HG02759 (cell line): ENCODE measurements around the gene CPOX.
"Not testable (repeated sequence)": the region's sequence is repeated elsewhere in the genome, so short reads cannot be mapped to it uniquely, and the experiment has no call there.

Source experiments
- ATAC-seq: cut with Tn5 transposase; IDR thresholded peaks from one replicate; pipeline ENCODE4 v1.9.1; 2021; ENCODE audit warnings: mild to moderate bottlenecking, moderate library complexity; ENCODE audit not compliant: unreplicated experiment

CPOX gene

GRCh38 chr3:98593046-98593936, at the start of gene CPOX:
CPOX (minus strand) TSS chr3:98593611; CDS start chr3:98593504, 107 bp downstream.
- ATAC-seq, result peak; percentile 96

- ATAC-seq, result not testable (repeated sequence)
These were observed 49.4 kb upstream of the CPOX start for GRCh38 chr3:98642769-98643168.

- ATAC-seq, result not testable (repeated sequence)
These were observed 48.3 kb upstream of the CPOX start for GRCh38 chr3:98641756-98642155.

- ATAC-seq, result not testable (repeated sequence)
These were observed 45.1 kb upstream of the CPOX start for GRCh38 chr3:98638515-98638914.

- no peak for ATAC-seq
These were observed 37.0 kb upstream of the CPOX start for GRCh38 chr3:98630416-98630815.

- ATAC-seq, result no peak
These were observed 34.9 kb upstream of the CPOX start for GRCh38 chr3:98628317-98628716.

- no peak for ATAC-seq
These were observed 32.7 kb upstream of the CPOX start for GRCh38 chr3:98626151-98626550.

GRCh38 chr3:98623572-98624280, 30.3 kb upstream of the CPOX start:
- ATAC-seq, result no peak

GRCh38 chr3:98617841-98618240, 24.4 kb upstream of the CPOX start:
- no peak for ATAC-seq

- ATAC-seq, result no peak
These were observed 20.2 kb upstream of the CPOX start for GRCh38 chr3:98613616-98614015.

- ATAC-seq, result peak; percentile 85
These were observed 19.6 kb upstream of the CPOX start for GRCh38 chr3:98612996-98613517.

GRCh38 chr3:98612587-98612986, 19.2 kb upstream of the CPOX start:
- ATAC-seq, result peak; percentile 69

GRCh38 chr3:98608029-98608428, 14.6 kb upstream of the CPOX start:
- ATAC-seq, result no peak

- ATAC-seq, result no peak
These were observed 10.2 kb upstream of the CPOX start for GRCh38 chr3:98603580-98603979.

GRCh38 chr3:98602078-98602678, 8.8 kb upstream of the CPOX start:
- ATAC-seq, result peak; percentile 75

- ATAC-seq, result no peak
These were observed 7.8 kb upstream of the CPOX start for GRCh38 chr3:98601180-98601579.

GRCh38 chr3:98600412-98601095, 7.1 kb upstream of the CPOX start:
- ATAC-seq, result peak; percentile 51

- no peak for ATAC-seq
These were observed 6.4 kb upstream of the CPOX start for GRCh38 chr3:98599647-98600411.

GRCh38 chr3:98598492-98598891, 5.1 kb upstream of the CPOX start:
- ATAC-seq, result no peak
